Measurements from ENCODE around the gene TRAF4.
"Not testable (repeated sequence)": the region's sequence is repeated elsewhere in the genome, so short reads cannot be mapped to it uniquely, and the experiment has no call there.

TRAF4 gene

DNA sequence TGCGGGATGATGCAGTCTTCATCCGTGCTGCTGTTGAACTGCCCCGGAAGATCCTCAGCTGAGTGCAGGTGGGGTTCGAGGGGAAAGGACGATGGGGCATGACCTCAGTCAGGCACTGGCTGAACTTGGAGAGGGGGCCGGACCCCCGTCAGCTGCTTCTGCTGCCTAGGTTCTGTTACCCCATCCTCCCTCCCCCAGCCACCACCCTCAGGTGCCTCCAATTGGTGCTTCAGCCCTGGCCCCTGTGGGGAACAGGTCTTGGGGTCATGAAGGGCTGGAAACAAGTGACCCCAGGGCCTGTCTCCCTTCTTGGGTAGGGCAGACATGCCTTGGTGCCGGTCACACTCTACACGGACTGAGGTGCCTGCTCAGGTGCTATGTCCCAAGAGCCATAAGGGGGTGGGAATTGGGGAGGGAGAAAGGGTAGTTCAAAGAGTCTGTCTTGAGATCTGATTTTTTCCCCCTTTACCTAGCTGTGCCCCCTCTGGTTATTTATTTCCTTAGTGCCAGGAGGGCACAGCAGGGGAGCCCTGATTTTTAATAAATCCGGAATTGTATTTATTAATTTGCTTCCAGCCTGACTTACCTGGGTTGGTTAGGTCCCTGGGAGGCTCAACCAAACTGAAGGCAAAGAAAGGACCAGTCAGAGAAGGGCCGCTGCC lies 5.8 kb downstream of the TRAF4 start:
- DNase-seq = no peak

DNA sequence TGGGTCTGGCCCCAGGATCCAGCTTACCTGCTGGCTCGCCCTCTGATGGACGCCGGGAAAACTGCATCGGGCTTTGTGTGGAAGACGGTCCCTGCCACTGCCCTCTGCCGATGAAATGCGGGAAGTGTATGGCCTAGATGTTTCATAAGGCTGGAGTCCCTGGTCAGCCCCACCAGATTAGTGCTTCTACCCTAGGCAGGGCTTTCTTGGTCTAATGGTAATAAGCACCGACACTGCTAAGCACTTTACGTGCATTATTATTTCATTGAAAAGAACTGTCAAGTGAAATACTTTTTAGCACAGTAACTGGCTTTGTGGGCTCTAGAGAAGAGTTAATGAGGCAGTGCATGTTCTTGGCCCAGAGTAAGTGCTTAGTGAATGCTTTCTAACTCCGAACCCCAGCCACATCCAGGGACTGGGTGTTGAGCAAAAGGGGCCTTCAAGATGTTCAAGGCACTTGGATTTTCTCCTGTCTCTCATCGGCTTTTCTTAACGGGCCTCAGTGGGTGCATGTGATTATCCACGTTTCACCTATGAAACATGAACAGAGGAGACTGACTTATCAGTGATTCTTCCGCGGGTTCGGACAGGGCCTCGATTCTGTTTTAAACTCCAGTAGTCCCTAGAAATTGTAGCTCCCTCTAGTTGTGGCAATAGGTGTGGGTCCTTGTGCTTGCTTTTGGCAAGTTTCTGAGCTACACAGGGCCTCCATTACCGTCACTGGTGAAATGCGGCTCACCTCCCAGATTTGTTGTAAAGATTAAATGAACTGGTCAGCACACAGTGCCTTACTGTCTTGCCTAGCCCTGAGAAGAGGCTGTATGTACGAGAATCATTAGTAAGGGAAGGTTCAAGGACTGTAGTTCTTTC lies 6.6 kb downstream of the TRAF4 start:
- DNase-seq = peak; percentile 72 to 86 (median 82)

DNA sequence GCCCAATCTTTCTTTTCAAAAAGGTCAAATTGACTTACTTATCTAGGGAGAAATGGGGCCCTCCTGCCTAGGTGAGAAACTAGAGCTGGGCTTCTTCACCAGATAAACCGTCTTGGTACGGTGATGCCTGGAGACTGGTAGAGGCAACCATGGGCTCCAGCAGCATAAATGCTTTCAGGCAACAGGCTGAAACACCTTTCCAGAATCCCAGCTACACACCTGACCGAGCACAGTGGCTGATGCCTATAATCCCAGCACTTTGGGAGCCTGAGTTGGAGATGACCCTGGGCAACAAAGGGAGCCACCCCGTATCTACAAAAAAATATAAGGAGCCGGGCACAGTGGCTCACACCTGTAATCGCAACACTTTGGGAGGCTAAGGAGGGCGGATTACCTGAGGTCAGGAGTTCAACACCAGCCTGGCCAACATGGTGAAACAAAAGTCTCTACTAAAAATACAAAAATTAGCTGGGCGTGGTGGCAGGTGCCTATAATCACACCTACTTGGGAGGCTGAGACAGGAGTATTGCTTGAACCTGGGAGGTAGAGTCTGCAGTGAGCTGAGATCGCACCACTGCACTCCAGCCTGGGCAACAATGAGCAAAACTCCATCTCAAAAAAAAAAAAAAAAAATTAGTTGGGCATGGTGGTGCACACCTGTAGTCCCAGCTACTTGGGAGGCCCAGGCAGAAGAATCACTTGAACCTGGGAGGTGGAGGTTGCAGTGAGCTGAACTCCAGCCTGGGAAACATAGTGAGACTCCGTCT lies 8.0 kb downstream of the TRAF4 start:
- DNase-seq = no peak

DNA sequence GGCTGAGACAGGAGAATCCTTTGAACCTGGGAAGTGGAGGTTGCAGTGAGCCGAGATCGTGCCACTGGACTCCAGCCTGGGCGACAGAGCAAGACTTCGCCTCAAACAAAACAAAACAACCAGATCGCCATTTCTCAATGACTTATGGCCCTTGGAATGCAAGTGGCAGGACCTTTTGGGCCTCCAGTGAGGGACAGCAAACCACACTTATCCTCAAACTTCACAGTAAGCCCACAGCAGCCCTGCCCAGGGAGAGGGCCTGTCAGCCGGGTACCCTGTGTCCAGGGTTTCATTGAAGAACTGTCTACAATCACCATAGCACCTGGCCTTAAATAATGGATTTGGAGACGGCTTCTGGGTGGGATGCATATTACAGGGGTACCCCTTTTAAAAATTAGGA lies 11.7 kb downstream of the TRAF4 start:
- DNase-seq = no peak

DNA sequence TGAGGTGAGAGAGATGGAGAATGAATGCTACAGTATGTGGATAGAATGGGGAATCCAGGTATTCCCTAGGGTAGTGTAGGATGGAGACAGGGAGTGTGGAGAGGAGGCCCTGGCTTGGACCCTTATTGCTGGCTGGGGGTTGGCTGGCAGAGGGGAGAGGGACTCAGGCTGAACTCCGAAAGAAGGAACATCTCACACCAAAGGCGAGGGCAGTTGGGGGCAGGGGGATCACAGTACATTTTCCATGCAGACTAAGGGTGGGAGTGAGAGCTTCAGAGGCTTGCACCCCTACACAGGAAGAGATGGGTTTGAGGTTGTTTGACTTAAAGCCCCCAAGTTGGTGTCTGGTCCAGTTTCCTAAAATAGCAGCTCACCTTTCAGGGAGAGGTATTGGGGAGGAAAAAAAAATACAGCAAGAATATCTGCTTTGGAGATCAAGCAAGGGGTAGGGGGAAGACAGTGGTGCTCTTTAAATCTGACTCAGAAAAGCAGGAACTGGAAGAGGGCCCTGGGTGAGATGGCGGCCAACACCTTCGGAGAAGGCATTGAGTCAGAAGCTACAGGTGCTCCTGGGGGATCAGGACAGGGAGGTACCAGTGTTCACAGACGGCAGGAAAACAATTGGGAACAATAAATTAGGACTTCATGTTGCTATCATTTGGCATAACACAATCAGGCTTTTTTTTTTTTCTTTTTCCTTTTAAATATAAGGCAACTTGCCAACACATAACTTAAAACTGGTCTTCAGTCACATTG lies 12.4 kb downstream of the TRAF4 start:
- no peak for DNase-seq

DNA sequence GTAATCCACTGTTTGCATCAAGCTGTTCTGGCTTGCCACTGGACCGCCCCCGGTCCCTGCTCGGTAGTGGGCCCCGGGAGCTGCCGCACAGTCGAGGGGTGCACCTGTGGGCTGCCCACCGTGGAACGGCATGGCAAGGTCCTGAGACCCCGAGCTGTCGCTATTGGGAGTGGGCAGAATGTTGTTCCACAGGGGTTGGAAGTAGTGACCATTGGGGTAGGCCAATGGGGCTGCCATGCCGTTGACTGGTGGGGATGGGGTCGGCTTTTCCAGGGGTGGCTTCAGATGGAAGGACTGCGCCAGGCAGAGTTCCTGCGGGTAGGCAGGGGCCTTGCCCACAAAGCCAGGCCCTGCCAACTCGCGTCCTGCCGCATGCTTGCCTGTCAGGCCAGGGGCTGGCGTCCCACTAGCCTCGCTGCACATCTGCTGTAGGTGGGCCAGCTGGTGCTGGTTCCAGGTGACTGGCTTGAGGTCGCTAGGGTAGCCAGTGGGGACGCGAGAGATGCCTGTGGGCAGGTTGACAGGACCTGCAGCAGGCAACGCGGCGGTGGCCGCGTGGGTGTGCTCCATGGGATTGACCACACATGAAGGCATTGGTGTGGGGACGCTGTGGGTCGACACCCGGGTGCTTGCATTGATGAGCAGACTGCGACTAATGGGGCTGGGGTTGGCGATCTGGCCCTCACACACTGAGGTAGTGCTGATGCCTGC lies 14.8 kb downstream of the TRAF4 start:
- DNase-seq = no peak

DNA sequence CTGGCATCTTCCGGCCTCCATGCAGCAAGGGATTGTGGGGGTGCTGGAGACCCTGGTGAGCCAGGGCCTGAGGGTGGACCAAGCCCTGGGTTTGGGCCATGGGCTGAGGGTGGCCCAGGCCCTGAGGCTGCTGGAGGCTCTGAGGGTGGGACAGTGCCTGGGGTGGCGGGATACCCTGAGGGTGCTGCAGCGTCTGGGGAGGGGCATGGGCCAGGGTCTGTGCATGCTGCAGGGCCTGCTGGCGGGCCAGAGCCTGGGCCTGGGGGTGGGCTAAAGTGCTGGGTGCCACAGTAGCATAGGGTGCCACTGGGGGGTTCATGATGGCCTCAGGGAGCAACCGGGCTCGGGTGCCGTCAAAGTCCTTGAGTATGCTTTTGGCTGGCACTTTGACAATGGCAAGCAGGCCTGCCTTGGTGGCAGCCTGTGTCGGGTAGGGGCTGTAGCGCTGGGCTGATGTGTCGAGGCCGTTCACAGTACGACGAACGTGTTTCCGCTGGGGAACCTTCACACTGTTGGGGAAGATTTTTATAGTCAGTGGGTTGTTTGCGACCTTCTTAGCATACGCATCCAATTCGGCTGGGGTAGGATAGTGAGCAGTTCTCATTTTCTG lies 15.6 kb downstream of the TRAF4 start:
- no peak for DNase-seq

DNA sequence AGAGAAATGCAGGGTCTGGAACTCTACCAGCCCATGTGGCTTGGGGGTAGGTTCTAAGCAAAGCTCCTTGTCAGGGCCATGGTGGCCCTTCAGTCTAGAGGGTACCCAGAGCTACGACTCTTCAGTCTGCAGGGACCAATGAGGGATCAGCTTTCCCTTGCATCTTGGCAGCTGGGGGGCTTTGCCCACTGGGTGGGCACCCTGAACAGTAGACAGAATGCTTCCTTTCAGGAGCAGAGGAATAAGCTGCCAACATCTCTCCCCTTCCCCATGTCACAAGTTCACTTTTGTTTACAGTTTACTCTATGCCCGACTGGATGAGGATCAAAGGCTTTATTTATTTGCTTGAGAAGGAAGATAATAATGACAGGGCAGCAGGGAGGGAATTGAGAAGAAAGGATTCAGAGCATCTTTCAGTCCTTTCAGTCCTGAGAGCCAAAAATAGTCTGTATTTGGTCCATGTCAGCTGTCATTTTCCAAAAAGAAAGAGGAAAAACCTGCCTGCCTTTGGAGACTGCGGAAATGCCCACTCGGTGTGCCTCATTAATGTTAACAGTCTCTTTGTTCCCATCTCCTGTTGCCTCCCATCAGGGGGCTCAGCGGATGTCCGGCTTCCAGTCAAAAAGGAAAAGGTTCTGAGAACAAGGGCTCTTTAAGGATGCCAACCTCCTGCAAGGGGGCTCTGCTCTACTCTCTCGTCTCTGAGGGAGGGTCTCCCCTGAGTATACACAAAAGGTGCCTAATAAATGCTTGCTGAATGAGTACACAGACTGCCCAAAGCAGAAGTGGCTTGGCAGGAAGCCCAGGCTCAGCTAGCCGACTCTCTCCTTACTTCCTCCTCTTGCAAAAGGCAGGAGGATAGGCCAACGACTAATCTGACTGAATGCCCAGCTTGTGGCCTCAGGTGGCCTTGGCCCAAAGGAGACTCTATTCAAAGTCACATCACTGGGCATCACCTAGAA lies 17.1 kb downstream of the TRAF4 start:
- no peak for DNase-seq

DNA sequence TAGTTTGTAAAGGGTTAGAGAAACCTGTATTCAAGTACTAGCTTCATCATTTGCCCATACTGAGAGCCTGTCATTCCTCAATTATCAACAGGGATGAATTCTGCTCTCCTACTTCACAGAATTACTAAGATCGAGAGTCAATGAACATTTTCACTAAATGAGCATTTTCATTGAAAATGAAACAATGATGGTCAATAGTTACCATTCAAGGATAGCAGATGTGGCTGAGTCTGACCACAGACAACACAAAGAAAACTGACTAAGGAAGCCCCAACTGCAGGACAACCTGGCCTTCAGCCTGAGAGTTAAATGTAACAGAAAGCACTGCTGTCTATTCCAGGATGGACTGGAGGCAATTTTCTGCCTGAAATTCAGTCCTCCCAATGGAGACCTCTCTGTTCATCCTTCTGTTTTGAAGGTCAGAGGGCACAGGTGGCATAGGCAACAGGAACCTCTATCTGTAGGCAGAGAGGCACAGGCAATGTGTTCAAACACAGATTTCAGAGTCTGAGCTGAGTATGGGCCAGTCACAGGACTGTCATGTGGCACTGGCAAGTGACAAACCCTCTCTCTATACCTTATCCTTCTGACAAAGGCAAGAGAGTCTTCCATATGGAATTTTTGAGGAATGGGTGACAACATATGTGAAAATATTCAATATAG lies 19.5 kb downstream of the TRAF4 start:
- DNase-seq = no peak

DNA sequence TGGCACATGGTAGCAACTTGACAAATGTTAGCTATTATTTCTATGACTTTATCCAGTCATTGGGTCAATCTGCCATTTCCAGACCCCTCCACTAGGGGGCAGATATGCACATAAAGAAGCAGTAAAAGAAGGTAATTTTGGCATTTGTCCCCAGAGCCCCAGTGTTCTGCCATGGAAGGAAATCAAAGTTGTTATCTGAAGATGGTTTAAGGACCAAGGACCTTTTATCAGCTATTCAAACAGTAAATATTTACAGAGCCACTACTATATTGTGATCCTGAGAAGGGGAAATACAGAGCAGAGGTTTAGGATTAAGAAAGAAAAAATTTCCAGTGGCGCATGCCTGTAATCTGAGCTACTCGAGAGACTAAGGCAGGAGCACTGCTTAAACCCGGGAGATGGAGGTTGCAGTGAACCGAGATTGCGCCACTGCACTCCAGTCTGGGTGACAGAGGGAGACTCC lies 20.0 kb downstream of the TRAF4 start:
- DNase-seq = peak; percentile 29 to 85 (median 70)

DNA sequence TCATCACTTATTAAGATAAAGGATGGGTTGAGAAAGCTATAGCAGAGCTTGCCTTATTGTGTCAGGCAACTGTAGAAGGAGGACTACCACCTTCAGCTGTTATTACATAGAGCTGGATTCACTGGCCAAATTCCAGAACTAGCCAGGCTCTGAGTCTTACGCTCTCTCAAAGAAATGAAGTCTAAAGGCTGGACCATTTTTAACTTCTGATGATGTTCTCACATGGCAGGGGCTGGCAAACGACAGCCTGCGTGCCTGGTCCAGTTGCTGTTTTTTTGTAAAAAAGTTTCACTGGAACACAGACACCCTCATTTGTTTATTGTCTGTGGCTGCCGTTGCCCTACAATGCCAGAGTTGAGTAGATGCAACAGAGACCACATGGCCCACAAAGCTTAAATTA lies 21.2 kb downstream of the TRAF4 start:
- DNase-seq = no peak

DNA sequence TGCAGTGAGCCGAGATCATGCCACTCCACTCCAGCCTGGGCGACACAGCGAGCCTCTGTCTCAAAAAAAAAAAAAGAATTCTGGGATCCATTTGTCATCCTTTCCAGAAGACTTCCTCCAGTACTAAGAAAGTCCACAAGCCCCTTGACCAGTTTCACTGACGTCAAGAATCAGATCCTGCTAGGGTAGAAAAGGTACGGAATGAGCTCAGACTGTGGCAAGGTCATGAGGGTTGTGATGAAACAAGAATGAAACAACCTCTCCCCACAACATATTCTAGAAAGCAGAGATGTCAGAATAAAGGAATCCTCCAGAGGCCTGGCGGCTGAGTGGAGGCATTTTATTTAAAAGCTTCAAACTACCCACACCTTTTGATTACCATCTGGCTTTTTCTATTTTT lies 29.9 kb downstream of the TRAF4 start:
- DNase-seq = no peak

DNA sequence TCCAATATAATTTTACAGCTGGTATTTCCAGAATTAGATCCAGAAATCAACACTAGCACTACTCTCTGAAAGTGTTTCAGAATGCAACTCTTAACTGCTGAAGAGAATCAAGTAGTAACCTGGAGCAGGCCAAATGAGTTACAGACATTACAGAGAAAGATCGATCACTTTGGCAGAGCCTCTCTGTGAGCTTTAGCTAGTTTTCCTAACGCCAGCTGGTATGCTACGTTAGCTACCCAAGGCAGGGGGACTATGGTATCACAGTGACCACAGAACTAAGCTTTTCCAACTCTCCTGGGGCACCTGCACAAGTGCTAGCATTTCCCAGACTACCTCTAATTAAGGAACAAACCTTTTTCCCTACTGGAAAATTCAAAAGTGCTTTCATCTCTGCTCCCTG lies 30.4 kb downstream of the TRAF4 start:
- no peak for DNase-seq

DNA sequence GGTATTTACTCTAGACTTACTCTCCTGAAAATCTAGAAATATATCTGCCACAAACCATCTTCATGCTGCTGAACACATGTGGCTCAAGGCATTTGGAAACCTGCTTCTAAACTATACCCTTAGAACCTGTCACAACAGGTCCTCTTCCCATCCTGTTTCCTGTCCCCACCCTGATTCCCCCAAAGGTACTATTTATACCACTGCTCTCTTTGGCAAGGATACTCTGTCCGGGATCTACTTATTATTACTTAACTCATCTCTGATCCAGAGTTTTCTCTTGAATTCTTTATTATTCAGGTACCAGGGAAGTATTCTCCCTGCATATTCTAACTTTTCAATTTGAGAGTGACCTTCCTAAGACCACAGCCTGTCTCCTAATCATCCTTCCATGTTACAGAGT lies 33.4 kb downstream of the TRAF4 start:
- no peak for DNase-seq

DNA sequence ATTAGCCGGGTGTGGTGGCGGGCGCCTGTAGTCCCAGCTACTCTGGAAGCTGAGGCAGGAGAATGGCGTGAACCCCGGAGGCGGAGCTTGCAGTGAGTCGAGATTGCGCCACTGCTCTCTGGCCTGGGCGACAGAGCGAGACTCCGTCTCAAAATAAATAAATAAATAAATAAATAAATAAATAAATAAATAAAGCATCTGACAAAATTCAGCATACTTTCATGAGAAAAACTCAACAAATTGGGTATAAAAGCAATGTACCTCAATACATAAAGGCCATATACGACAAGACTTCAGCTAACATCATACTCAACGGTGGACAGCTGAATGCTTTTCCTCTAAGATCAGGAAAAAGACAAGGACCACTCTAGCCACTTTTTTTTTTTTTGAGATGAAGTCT lies 35.8 kb downstream of the TRAF4 start:
- DNase-seq = not testable (repeated sequence)

DNA sequence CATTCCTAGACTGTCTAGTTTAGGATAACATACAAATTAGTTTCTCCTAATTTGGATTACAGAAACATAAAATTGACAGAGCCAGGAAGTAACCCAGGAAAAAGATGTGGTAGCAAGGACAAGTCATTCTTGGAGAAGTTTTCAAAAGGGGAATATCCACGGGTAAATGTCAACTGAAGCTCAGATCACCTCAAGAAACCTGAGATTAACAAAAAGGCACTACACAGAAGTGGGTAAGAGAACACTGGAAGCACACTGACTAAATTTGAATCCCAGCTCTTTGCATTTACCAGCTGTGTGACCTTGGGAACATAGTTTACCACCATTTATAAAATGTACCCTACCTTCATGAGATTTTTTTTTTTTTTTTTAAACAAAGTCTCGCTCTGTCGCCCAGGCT lies 39.4 kb downstream of the TRAF4 start:
- no peak for DNase-seq

DNA sequence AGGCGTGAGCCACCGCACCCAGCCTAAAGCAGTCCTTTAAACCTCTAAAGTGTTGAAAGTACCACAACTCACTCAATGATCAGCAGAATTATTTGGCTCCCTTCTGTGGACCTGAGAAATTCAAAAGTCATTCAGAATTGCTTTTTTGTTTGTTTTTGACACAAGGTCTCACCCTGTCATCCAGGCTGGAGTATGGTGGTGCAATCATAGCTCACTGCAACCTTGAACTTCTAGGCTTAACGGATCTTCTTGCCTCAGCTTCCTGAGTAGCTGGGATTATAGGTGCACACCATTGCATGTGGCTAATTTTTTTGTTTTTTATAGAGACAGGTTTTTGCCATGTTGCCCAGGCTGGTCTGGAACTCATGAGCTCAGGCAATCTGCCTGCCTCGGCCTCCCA lies 44.3 kb downstream of the TRAF4 start:
- DNase-seq = no peak

DNA sequence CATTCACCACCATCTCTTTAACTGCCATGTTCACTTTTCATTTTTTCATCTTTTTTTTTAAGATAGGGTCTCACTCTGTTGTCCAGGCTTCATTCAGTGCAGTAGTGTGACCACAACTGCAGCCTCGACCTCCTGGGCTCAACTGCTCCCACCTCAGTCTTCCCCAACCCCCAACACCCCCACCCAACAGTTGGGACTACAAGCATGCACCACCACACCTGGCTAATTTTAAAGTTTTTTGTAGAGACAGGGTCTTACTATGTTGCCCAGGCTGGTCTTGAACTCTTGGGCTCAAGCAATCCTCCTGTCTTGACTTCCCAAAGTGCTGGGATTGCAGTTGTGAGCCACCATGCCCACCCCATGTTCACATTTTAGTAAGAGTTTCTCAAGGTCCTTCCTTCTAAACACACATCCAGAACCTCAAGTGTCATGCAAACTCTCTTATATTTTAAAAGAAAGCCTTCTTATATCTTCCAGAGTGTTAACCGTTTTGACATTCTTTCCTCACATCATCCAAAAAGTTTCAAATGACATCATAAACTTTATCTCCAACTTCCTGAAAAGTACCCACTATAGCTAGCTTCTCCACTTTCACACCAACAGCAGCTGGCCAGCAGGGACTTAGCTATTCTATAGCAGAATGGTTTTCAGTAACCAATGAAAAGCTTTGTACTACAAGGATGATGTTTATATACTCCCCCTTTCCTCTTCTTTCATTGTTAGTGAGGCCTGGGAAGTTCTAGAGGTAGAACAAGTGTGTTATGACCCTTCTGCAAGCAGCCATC lies 49.3 kb downstream of the TRAF4 start:
- no peak for DNase-seq

DNA sequence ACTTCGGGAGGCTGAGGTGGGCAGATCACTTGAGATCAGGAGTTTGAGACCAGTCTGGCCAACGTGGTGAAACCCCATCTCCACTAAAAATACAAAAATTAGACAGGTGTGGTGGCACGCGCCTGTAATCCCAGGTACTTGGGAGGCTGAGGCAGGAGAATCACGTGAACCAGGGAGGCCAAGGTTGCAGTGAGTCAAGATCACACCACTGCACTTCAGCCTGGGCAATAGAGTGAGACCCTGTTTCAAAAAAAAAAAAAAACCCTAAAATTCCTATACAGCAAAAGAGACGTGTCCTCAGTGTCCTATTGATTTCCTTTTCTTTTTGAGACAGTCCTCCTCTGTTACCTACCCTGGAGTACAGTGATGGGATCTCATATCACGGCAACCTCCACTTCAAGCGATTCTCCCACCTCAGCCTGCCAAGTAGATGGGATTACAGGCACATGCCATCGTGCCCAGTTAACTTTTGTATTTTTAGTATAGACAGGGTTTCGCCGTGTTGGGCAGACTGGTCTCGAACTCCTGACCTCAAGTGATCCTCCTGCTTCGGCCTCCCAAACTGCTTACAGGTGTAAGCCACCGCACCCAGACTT lies 51.1 kb downstream of the TRAF4 start:
- DNase-seq = not testable (repeated sequence)
